Transverse colon (tissue), 4 donors: ENCODE measurements around the gene DCN.

Experiments used
- CTCF ChIP-seq, 5 experiments: fragments of 200-600 bp in 3 of 5; fragments of 450-650 bp in 2 of 5; sonication (generic) in 3 of 5; IDR thresholded peaks; 1 replicate in 2 of 5; 2 replicates in 3 of 5; pipeline ENCODE4 v1.5.1; 2016 to 2017; ENCODE audit warnings: antibody characterized with exemption in 5 of 5, inconsistent platforms in 3 of 5, mild to moderate bottlenecking in 2 of 5, moderate library complexity in 1 of 5
- POLR2A ChIP-seq: fragments of 450-650 bp; IDR thresholded peaks from one replicate; pipeline ENCODE4 v1.6.1; 2016; ENCODE audit warnings: antibody characterized with exemption, mild to moderate bottlenecking, moderate library complexity
- POLR2AphosphoS5 ChIP-seq, 3 donors: sonication (generic); formaldehyde crosslinking; IDR thresholded peaks; one replicate each; pipeline ENCODE4 v1.6.1; 2016; ENCODE audit warnings: antibody characterized with exemption in 3 of 3

GRCh38 chr12:91103624-91104023 is 79.0 kb downstream of the DCN start:
- TF ChIP-seq CTCF (IDR thresholded peaks at IDR 0.05), result no peak
- TF ChIP-seq POLR2A, result no peak
- TF ChIP-seq POLR2AphosphoS5 (IDR thresholded peaks at IDR 0.05), result no peak
